Testis (tissue), 3 donors: ENCODE data around the gene HSPA9. TPM values are rescaled to one million over a fixed set of nuclear protein-coding genes. Genes with fewer than 3 reads are reported as not detected.
A peak's percentile ranks its signal among the peaks of the same experiment; 100 is the strongest.

Source experiments
- DNase-seq: peaks from one replicate; pipeline ENCODE4 v3.0.0-alpha.2; 2019
- H3K27ac ChIP-seq, 2 donors: fragments of 200-600 bp; sonication (generic); one replicate each; pipeline ENCODE4 v1.5.1; 2019
- H3K27me3 ChIP-seq: fragments of 200-600 bp; sonication (generic); one replicate; pipeline ENCODE4 v1.5.1; 2019
- H3K36me3 ChIP-seq: fragments of 200-600 bp; sonication (generic); one replicate; pipeline ENCODE4 v1.5.1; 2017; ENCODE audit warnings: low read depth; ENCODE audit errors: missing control alignments
- H3K4me1 ChIP-seq: fragments of 200-600 bp; sonication (generic); one replicate; pipeline ENCODE4 v1.5.1; 2019
- H3K4me3 ChIP-seq, 2 donors: fragments of 200-600 bp; sonication (generic); one replicate each; pipeline ENCODE4 v1.5.1; 2017 to 2019
- H3K9me3 ChIP-seq: fragments of 200-600 bp; sonication (generic); one replicate; pipeline ENCODE4 v1.5.1; 2017
- CTCF ChIP-seq, 3 experiments: fragments of 450-650 bp in 2 of 3; fragments of 200-600 bp in 1 of 3; sonication (generic) in 1 of 3; IDR thresholded peaks; one replicate each; pipeline ENCODE4 v1.5.1; 2016 to 2019; ENCODE audit warnings: antibody characterized with exemption in 3 of 3, mild to moderate bottlenecking in 2 of 3, moderate library complexity in 1 of 3
- POLR2A ChIP-seq: fragments of 450-650 bp; IDR thresholded peaks from one replicate; pipeline ENCODE4 v1.6.1; 2017; ENCODE audit warnings: antibody characterized with exemption, mild to moderate bottlenecking, moderate library complexity
- WGBS, 2 donors: methylation state at CpG; one replicate each; pipeline ENCODE4 v1.1.5; 2018; 5-methylcytosine and 5-hydroxymethylcytosine counted together
- intact Hi-C: fragments of 100-400 bp; cut with DNase I; formaldehyde crosslinking; loops from one replicate; pipeline ENCODE4 v1.15.1; 2023; ENCODE audit warnings: low total_unique reads
- polyA plus RNA-seq: library from polyadenylated mRNA; stranded (reverse); fragments of 350-450 nt; fragmentation: Illumina TruSeq; extraction: RNeasy Lipid Tissue Mini Kit (QIAGEN cat#74804); gene quantifications from one replicate; pipeline ENCODE4 v1.2.3, GENCODE V29; 2014; ENCODE audit warnings: low read depth, low replicate concordance; ENCODE audit not compliant: insufficient read depth
- total RNA-seq, 2 donors: library from RNA; depleted of rRNA; stranded (reverse); fragments of >200 nt; gene quantifications; one replicate each; pipeline ENCODE4 v1.2.3, GENCODE V29; 2016

The HSPA9 gene
- total and polyA plus RNA-seq, 3 donors from 2014 or later: 145 to 243 (median 205) TPM

- no peak for DNase-seq
- no peaks in the 10 kb centered on the region for H3K27me3 ChIP-seq
- peak overlapping the region; percentile 84 to 89 for H3K4me3 ChIP-seq
- TF ChIP-seq POLR2A (no peak), CTCF (IDR thresholded peaks at IDR 0.05) (no peak)
- 9 to 11% methylated on average over 6 of the region's 6 CpGs for WGBS, 2 donors
- intact Hi-C loops: no loop called here
- peaks cover 46% of the 10 kb centered on the region for H3K4me1 ChIP-seq
- no peaks in the 10 kb centered on the region for H3K9me3 ChIP-seq
- H3K27ac ChIP-seq: peak overlapping the region; percentile 93 to 95
- no peaks in the 10 kb centered on the region for H3K36me3 ChIP-seq
These were observed 33.6 kb downstream of the HSPA9 start for GRCh38 chr5:138541511-138542179.

- no peak for TF ChIP-seq CTCF (IDR thresholded peaks at IDR 0.05)
- TF ChIP-seq POLR2A: no peak
- Histone ChIP-seq H3K36me3 (no peaks in the 10 kb centered on the region), H3K27me3 (no peaks in the 10 kb centered on the region), H3K27ac (no peak overlapping the region), H3K4me3 (no peak overlapping the region), H3K4me1 (peaks cover 29% of the 10 kb centered on the region), H3K9me3 (no peaks in the 10 kb centered on the region)
- DNase-seq: no peak
- intact Hi-C loops: no loop called here
These were observed 35.4 kb downstream of the HSPA9 start for GRCh38 chr5:138539791-138540190.

- Histone ChIP-seq H3K36me3 (no peaks in the 10 kb centered on the region), H3K27ac (no peak overlapping the region), H3K27me3 (no peaks in the 10 kb centered on the region), H3K9me3 (no peaks in the 10 kb centered on the region), H3K4me1 (peaks cover 25% of the 10 kb centered on the region), H3K4me3 (no peak overlapping the region)
- intact Hi-C loops: no loop called here
- WGBS, 2 donors: 57 to 61% methylated on average over 2 of the region's 2 CpGs
- DNase-seq: no peak
- TF ChIP-seq CTCF (IDR thresholded peaks at IDR 0.05) (no peak), POLR2A (no peak)
These were observed 36.1 kb downstream of the HSPA9 start for GRCh38 chr5:138538943-138539627.

- H3K27ac ChIP-seq: no peak overlapping the region
- H3K4me1 ChIP-seq: peaks cover 25% of the 10 kb centered on the region
- H3K27me3 ChIP-seq: no peaks in the 10 kb centered on the region
- 54 to 71% methylated on average over 4 of the region's 4 CpGs for WGBS, 2 donors
- H3K36me3 ChIP-seq: no peaks in the 10 kb centered on the region
- no peak overlapping the region for H3K4me3 ChIP-seq
- intact Hi-C loops: no loop called here
- H3K9me3 ChIP-seq: no peaks in the 10 kb centered on the region
- no peak for DNase-seq
- TF ChIP-seq POLR2A (no peak), CTCF (IDR thresholded peaks at IDR 0.05) (peak in 1 of 3 experiments; percentile 28)
These were observed 38.4 kb downstream of the HSPA9 start for GRCh38 chr5:138536665-138537315.
